ENCODE results near the gene KCTD10. TPM values are rescaled to one million over a fixed set of nuclear protein-coding genes. Genes with fewer than 3 reads are reported as not detected.

The KCTD10 gene
- total RNA-seq, 1 experiment from 2014 or later: 71.3 TPM

- Mint-ChIP-seq H3K27me3 (ENCODE audit: low read depth) (no peaks in the 10 kb centered on the region), H3K4me3 (no peak overlapping the region), H3K9me3 (no peaks in the 10 kb centered on the region), H3K27ac (no peak overlapping the region), H3K4me1 (no peaks in the 10 kb centered on the region), H3K36me3 (ENCODE audit: insufficient read depth in 1 of 3, low read depth in 3 of 3) (peaks cover 12 to 65% (median 52%) of the 10 kb centered on the region in 3 experiments; a peak in 6 of 7 replicates)
- no peak overlapping the region for H4K5ac ChIP-seq (ENCODE audit: insufficient read length, low read depth, low read length)
- no peak overlapping the region for H3K23ac ChIP-seq (ENCODE audit: insufficient read length, low read depth, low read length)
- H3K56ac ChIP-seq (ENCODE audit: insufficient read length, low read depth, low read length): no peak overlapping the region
- H3K4me1 ChIP-seq (ENCODE audit: insufficient read depth, low read length): no peaks in the 10 kb centered on the region
- no peak overlapping the region for H2BK12ac ChIP-seq (ENCODE audit: insufficient read length, low read depth, low read length)
- no peaks in the 10 kb centered on the region for H4K20me1 ChIP-seq (ENCODE audit: control insufficient read depth, insufficient read depth, insufficient read length)
- H3K27me3 ChIP-seq (ENCODE audit: insufficient read depth, low read length): no peaks in the 10 kb centered on the region
- no peak overlapping the region for H3K9ac ChIP-seq (ENCODE audit: extremely low read depth, insufficient read length, low read length)
- H4K91ac ChIP-seq (ENCODE audit: insufficient read length, low read depth, low read length): no peak overlapping the region
- no peaks in the 10 kb centered on the region for H3K79me1 ChIP-seq (ENCODE audit: insufficient read depth, low read depth, low read length, poor library complexity, severe bottlenecking)
- H2AFZ ChIP-seq (ENCODE audit: low read length): no peak overlapping the region
- H3K27ac ChIP-seq (ENCODE audit: insufficient read length, low read depth, low read length): no peak overlapping the region
- no peak overlapping the region for H3K18ac ChIP-seq (ENCODE audit: insufficient read length, low read depth, low read length)
- TF ChIP-seq CTCF (conservative IDR thresholded peaks at IDR 0.05): no peak
- H2BK5ac ChIP-seq (ENCODE audit: insufficient read length, low read length): no peak overlapping the region
- H3K14ac ChIP-seq (ENCODE audit: insufficient read depth, low read length): no peak overlapping the region
- no peak overlapping the region for H4K8ac ChIP-seq (replicated peaks; ENCODE audit: insufficient read length, low read depth, low read length)
- no peak overlapping the region for H3K4me2 ChIP-seq (ENCODE audit: insufficient read depth, insufficient read length, low read length)
- no peak overlapping the region for H3K4ac ChIP-seq (ENCODE audit: low read depth, low read length)
- no peak overlapping the region for H2BK120ac ChIP-seq (ENCODE audit: low read depth, low read length, poor library complexity, severe bottlenecking)
- no peak overlapping the region for H2BK20ac ChIP-seq (ENCODE audit: low read depth, low read length, poor library complexity, severe bottlenecking)
- no peak for DNase-seq
- H2AK5ac ChIP-seq (ENCODE audit: insufficient read length, low read length): no peak overlapping the region
- no peak overlapping the region for H2BK15ac ChIP-seq (ENCODE audit: low read depth, low read length)
- no peaks in the 10 kb centered on the region; the same call in 1 of the 2 replicates for H3K79me2 ChIP-seq (ENCODE audit: insufficient read depth, low read length)
- H3K9me3 ChIP-seq (ENCODE audit: control insufficient read depth, low read depth, low read length): no peaks in the 10 kb centered on the region
- no peak overlapping the region for H3T11ph ChIP-seq (ENCODE audit: low read length)
- no peaks in the 10 kb centered on the region for H3K23me2 ChIP-seq (ENCODE audit: insufficient read length, low read depth, low read length, poor library complexity, severe bottlenecking)
- WGBS (ENCODE audit: extremely low coverage, insufficient read length, low lambda C conversion rate): no CpG with 5 or more reads among the region's 4 CpGs
Observed at GRCh38 chr12:109485201-109485600, 8.1 kb upstream of the KCTD10 start.
